C4-2B (cell line): Measurements from ENCODE around the gene TALDO1.

Experiments used
- H3K27ac ChIP-seq: fragments of 450-650 bp; 2 replicates; pipeline ENCODE4 v1.5.1; 2017
- CTCF ChIP-seq: fragments of 450-650 bp; conservative IDR thresholded peaks from 2 replicates; pipeline ENCODE4 v1.5.1; 2017; ENCODE audit warnings: mild to moderate bottlenecking
- ZFX ChIP-seq: fragments of 450-650 bp; IDR thresholded peaks from 2 replicates; pipeline ENCODE4 v1.6.1; 2017

Gene TALDO1

DNA sequence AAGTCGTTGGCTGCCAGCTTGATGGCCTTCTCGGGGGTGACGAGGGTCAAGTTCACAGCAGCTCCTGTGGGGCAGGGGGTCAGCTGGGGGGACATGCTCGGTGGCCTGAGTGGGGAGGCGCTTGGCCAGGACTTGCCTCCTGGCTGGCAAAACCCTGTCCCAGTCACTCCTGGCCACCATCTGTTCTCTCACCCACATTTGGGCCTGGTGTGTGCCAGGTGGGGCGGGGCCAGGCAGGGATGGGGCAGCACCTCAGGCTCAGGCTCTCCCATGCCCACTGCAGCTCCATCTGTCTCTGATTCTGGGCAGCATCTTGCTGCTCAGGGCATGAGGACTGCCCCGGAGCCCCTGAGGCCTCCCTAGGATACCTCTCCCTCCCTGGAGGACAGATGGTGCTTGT lies 46.3 kb downstream of the TALDO1 start:
- TF ChIP-seq ZFX, result no peak
- TF ChIP-seq CTCF, result no peak
- no peak overlapping the region for H3K27ac ChIP-seq

GRCh38 chr11:794013-794765 lies 46.9 kb downstream of the TALDO1 start:
- H3K27ac ChIP-seq, result no peak overlapping the region
- TF ChIP-seq CTCF, result no peak
- TF ChIP-seq ZFX, result no peak

- no peak for TF ChIP-seq CTCF
- TF ChIP-seq ZFX, result no peak
- H3K27ac ChIP-seq, result no peak overlapping the region
Observed at GRCh38 chr11:794766-795633, 47.7 kb downstream of the TALDO1 start.

DNA sequence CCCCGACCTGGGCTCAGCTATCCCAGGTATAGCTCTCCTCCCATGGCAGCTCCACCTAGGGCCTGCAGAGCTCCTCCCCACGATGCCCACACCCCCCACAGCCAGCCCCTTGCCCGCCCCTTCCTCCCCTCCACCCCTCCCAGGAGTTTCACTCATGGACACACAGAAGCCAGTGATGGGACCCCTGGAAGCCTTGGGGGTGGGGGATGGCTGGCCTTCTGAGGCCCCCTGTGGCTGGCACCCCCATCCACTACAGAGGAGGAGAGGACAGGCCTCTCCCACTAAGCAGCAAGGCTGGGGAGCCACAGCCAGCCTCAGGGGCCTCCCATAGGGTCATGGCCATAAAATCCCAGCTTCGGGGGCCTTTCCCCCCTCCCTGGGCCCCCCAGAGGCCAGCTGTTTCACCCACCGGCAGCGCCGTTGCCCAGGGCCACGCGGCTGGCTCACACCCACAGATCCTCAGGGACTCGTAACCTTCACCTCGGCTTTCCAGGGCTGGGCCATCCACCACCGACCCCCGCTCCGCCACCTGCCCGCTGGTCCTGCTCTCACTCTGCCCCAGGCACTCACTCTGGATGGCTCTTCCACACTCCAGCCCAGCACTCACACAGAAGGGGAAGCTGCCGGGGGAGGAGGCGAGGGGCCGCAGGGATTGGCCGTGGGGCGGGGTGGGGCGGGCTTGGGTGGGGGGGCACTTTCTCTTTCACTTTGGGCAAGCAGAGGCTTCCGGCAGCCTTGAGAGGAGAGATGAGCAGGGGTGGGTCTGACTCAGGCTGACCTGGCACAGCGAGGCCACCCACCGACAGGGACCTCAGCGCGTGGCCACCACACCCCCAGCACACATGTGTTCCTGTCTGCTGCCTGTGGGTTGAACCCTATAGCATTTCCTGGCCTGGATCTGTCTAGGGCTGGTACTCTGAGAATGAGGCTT lies 48.6 kb downstream of the TALDO1 start:
- TF ChIP-seq ZFX, result no peak
- TF ChIP-seq CTCF, result no peak
- H3K27ac ChIP-seq, result no peak overlapping the region

DNA sequence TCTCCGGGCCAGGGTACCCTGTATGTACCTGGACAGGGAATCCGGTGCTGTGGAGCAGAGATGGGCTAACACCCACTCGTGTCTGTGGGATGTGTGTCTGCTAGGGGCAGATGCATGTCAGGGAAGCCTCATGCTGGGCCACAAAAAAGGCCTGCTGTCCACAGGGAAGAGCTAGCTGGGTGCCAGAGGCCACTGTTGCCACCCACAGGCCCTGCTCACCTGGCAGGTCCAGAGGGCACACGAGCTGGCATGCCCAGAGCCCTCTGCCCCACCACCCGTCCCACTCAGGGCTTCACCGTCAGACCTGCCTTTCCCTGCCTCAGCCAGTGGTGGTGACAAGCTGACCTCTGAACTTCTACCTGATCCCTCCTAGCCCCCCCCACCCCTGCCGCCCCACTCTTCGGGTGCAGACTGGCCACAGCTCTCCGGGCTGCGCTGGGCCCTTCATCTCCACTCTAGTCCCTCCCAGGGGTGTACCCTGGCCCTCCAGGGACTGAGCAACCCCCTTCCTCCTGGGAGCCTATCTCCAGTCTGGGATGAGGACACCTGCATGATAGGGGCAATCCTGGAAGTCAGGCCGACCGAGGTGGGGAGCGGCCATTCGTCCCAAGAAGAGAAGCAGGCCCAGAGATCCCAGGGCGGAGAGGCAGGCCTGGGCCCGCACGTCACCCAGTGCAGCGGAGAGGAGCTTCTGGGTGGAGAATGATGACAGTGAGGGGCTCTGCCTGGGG lies 49.5 kb downstream of the TALDO1 start:
- H3K27ac ChIP-seq, result peak overlapping the region; percentile 87

More for the DNA sequence above, 49.5 kb downstream of the TALDO1 start:
- TF ChIP-seq ZFX (no peak), CTCF (no peak)
